ENCODE results near the gene PNMA8C.
"Not testable (repeated sequence)": the region's sequence is repeated elsewhere in the genome, so short reads cannot be mapped to it uniquely, and the experiment has no call there.

The PNMA8C gene

GRCh38 chr19:46410205-46411087 is 18.3 kb downstream of the PNMA8C start:
- DNase-seq, result no peak

- no peak for DNase-seq
Measured at GRCh38 chr19:46409191-46409590, 19.5 kb downstream of the PNMA8C start.

DNA sequence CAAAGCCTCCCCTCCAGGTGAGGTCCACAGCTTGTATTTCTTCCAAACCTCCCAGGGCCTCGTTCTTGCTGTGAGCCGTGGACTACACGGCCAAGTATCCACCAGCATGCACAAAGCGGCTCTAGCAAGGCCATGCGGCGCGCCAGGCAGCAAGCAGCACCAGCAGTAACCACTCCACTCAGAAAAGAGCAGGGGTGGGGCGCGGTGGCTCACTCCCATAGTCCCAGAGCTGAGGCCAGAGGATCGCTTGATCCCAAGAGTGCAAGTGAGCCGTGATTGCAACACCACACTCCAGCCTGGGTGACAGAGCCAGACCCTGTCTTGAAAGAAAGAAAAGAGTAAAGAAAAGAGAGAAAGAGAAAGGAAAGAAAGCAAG is 20.1 kb downstream of the PNMA8C start:
- DNase-seq, result no peak

DNA sequence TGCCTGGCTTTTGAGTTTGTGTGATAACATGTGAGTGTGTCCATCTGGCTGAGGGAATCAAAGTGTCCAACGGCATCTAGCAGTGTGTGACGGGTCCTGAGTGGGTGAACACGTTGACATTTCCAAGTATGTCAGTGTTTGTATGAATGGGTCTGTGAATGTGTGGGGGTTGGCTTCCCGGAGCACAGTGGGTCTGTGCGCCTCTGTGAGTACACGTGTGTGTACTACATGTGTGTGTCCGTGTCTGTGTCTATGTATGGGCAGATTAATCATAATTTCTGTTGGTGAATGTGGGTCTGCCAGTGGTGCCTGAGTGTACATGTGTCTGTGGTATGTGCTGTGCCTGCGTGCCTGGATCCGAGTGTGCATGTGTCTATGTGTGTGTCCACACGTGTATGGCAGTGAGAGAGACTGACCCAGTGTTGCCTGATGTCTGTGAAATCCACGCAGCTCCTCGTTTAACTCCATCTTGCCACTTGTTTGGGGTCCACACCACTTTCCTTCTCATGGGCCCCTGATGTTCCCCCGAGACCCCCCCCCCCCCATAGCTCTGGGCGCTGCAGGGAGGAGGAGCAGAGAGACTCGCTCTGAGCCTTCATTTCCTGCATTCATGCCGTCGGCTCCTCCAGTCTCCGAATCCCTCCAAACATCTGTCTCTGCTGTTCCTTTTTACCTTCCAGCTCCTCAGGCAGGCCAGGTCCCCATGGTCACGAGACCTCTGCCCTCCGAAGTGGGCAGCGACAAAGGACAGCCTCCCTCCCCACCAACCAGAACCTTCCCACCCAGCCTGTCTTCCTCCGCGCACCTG is 20.7 kb downstream of the PNMA8C start:
- no peak for DNase-seq

DNA sequence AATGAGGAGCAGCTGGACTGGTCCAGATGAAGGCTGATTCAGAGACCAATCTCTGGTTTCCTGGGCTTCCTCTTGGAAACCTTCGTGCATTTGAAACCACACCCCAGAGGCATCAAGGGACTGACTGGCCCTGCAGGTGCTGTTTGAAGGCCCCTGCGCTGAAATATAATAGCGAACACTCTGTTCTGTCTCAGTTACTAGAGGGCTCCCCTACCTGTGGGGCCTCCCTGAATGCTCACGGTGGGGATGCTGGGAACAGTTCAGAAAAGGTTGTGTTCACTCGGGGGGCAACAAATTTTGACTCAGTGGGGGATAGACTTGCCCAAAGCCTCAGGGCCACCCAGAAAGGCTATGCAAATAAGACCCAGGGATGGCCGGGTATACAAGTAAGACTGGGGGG is 21.8 kb downstream of the PNMA8C start:
- DNase-seq, result no peak

- DNase-seq, result no peak
Measured at GRCh38 chr19:46404753-46405468, 23.8 kb downstream of the PNMA8C start.

DNA sequence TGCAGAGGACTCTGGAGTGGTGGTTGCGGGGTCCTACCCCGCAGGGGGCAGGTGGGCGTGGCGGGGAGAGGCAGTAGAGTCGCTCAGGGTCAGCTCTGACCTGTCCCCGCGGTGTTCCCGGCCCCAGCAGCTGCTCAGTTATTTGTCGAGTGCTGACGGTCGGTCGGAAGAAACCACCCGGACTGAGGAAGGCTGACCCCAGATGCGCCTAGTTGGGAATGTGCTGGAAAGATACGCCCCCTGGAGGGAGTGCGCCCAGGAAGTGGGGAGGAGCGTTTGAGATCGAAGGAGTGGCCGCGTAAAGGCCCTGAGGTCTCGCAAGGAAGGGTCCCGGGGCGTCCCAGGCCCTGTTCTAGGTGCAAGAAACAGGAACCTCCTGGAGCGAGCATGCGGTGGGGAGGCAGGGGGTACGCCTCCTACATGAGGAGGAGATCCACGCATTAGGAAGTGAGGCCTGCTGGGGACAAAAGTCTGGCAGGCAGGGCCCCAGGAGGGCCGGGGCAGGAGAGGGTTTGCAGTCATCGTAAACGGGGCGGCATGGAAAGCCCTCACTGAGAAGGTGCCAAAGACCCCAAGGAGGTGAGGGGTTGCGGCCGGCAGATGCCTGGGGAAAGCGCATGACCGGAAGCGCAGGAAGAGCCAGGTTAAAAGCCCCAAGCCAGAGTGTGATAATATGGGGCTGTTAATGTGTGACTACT is 24.5 kb downstream of the PNMA8C start:
- DNase-seq, result no peak

DNA sequence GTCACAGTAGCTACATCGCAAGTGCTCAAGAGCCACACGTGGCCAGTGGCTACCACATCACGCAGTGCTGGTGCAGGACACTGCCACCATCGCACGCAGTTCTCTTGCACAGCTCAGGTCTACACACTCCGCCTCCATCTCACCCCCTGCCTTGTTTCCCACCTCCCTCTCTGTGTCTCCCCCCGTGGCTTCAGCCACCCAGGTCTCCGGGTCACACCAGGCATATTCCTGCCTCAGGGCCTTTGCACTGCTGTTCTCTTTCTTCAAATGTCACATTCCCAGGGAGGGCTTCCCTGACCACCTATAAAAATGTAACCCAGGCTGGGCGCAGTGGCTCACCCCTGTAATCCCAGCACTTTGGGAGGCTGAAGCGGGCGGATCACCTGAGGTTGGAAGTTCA is 26.0 kb downstream of the PNMA8C start:
- DNase-seq, result no peak

DNA sequence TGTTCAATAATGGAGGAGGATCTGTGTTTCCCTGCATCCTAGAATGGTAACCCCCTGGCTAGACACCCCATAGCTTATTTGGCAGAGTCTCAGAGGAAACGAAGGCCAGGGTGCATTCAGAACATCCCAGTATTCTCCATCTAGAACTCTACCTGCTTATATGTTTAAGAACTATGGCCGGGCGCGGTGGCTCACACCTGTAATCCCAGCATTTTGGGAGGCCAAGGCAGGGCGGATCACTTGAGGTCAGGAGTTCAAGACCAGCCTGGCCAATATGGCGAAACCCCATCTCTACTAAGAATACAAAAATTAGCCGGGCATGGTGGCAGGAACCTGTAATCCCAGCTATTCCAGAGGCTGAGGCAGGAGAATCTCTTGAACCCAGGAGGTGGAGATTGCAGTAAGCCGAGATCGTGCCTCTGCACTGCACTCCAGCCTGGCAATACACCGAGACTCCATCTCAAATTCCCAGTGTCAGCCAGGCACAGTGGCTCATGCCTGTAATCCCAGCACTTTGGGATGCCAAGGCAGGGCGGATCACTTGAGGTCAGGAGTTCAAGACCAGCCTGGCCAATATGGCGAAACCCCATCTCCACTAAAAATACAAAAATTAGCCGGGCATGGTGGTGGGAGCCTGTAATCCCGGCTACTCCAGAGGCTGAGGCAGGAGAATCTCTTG is 30.8 kb downstream of the PNMA8C start:
- DNase-seq, result not testable (repeated sequence)

GRCh38 chr19:46394402-46394797 is 34.3 kb downstream of the PNMA8C start:
- no peak for DNase-seq

- no peak for DNase-seq
Measured at GRCh38 chr19:46393456-46394401, 35.0 kb downstream of the PNMA8C start.

DNA sequence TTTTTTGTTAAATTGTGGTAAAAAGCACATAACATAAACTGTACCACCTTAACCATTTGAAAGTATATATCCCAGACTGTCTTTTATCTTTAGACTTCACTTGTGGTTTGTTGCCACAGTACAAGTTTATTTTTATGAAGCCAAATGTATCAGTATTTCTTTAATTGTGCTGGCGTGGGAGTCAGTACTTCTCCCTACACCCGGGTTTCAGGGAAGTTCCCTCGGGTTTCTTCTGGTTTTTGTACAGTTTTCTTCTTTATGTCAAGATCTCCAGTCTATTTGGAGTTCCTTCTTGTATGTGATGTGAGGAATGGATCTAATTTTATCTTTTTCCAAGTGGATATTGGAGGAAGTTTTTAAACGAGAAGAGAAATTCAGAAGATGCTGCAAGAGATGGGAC is 35.9 kb downstream of the PNMA8C start:
- DNase-seq, result no peak

DNA sequence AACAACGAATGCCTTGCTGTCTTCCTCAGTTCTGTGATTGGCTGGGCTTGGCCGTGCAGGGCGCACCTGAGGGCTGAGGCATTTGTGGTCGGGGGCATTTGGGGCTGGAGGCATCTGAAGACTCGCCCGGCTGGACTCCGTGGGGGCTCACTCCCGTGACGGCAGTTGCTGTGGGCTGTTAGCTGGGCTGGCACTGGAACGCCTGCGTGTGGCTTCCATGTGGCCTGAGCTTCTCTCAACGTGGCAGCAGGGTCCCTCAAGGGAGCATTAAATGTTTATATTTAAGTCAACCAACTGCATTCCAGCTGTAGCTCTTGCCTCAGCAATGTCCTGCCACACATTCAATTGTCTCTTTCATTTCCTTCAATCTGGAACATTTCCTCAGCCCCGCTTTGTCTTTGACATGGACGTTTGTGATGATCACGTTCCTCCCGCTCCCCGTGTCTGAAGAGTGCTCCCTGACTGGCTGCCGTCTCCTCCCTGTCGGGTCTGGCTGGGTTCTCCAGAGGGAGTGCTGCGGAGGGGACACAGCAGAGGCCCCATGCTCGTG is 36.4 kb downstream of the PNMA8C start:
- no peak for DNase-seq

GRCh38 chr19:46391296-46392251 is 37.2 kb downstream of the PNMA8C start:
- no peak for DNase-seq

DNA sequence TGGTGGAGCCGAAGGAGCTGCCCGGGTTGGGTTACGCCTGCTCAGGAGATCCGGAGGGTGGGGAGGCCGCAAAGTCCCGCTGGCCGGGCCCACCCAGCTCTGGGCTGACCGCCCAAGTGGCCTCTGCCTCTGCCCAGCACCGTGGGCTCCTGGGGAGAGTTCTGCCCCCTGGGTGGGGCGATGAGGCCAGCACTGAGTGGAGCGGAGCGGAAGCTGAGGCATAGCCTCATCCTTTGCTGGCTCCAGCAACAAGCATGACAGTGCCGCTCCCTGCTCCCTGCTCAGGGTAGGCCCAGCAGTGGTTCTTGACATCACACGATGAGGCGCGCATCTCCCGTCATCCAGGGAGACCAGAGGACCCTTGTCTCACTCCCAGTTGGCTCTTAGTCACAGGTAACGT is 37.9 kb downstream of the PNMA8C start:
- no peak for DNase-seq

GRCh38 chr19:46390121-46390858 is 38.4 kb downstream of the PNMA8C start:
- no peak for DNase-seq

- no peak for DNase-seq
Measured at GRCh38 chr19:46388311-46389095, 40.2 kb downstream of the PNMA8C start.

DNA sequence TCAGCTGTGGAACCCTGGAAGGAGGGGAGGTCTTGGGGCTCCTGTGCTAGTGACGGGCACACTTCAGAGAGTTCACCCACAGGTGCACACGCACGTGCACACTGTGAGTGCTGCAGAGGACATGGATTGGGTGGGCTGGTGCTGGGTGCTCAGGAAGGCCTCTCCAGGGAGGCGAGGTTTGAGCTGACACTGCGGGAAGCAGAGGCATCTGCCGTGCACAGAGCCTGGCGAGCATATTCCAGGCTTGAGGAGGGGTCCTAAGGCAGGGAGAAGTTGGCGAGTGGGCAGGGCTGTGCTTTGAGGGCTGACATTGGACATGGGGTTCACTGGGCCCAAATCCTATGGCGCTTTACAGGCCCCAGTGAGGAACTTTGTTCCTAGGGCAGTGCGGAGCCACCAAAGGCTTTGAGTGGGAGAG is 41.0 kb downstream of the PNMA8C start:
- DNase-seq, result no peak
